Subcutaneous adipose tissue (tissue), 4 donors: ENCODE results near the gene SFTA2. TPM values are rescaled to one million over a fixed set of nuclear protein-coding genes. Genes with fewer than 3 reads are reported as not detected.

ENCODE experiments used
- total RNA-seq, 4 donors: library from RNA; depleted of rRNA; stranded (reverse); fragments of >200 nt; gene quantifications; one replicate each; pipeline ENCODE4 v1.1.0, GENCODE V29; 2016
- TF ChIP-seq, protein P1 (sequence below): fragments of 450-650 bp; IDR thresholded peaks from one replicate; pipeline ENCODE4 v1.5.1; 2016; ENCODE audit warnings: low read depth, mild to moderate bottlenecking, control low read depth, antibody characterized with exemption, moderate library complexity

Gene SFTA2
- total RNA-seq, 4 donors from 2014 or later, result not detected

DNA sequence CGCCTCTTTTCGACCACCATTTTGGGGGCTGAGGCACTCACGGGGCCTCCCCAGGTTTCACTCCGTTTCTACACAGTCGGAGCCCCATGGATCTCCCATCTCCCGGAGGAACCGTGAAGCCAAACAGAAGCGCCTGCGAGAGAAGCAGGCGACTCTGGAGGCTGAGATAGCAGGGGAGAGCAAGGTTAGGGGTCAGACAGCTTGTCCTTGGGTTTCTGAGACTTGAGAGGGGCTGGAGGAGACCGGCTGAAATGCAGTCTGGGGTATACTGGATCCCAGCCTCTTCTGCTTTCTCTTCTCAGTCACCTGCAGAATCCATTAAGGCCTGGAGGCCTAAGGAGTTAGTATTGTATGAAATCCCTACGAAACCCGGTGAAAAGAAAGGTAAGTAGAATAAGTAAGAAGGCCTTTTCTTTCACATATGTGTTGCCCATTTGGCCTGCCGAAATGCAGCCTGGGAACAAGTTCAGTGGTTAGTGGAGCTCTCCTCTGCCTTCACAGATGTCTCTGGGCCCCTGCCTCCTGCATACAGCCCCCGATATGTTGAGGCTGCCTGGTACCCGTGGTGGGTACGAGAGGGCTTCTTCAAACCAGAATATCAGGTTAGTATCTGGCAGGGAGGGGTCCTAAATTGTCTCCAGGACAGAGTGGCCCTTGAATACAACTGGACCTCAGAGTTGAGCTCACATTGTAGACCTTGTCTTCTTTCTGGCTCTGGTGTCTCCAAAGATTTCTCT, 16.9 kb downstream of the SFTA2 start:
- TF ChIP-seq, protein P1, sequence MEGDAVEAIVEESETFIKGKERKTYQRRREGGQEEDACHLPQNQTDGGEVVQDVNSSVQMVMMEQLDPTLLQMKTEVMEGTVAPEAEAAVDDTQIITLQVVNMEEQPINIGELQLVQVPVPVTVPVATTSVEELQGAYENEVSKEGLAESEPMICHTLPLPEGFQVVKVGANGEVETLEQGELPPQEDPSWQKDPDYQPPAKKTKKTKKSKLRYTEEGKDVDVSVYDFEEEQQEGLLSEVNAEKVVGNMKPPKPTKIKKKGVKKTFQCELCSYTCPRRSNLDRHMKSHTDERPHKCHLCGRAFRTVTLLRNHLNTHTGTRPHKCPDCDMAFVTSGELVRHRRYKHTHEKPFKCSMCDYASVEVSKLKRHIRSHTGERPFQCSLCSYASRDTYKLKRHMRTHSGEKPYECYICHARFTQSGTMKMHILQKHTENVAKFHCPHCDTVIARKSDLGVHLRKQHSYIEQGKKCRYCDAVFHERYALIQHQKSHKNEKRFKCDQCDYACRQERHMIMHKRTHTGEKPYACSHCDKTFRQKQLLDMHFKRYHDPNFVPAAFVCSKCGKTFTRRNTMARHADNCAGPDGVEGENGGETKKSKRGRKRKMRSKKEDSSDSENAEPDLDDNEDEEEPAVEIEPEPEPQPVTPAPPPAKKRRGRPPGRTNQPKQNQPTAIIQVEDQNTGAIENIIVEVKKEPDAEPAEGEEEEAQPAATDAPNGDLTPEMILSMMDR, result no peak

- TF ChIP-seq, protein P1, result no peak
Measured at GRCh38 chr6:30914076-30914853, 17.7 kb downstream of the SFTA2 start, which contains the start of gene VARS2. VARS2 (plus strand) TSS chr6:30914238; CDS start chr6:30914837, 599 bp downstream.

GRCh38 chr6:30913721-30914075, 18.3 kb downstream of the SFTA2 start:
- TF ChIP-seq, protein P1, result no peak

- TF ChIP-seq, protein P1, result no peak
Measured at GRCh38 chr6:30912746-30913520, 19.0 kb downstream of the SFTA2 start.

DNA sequence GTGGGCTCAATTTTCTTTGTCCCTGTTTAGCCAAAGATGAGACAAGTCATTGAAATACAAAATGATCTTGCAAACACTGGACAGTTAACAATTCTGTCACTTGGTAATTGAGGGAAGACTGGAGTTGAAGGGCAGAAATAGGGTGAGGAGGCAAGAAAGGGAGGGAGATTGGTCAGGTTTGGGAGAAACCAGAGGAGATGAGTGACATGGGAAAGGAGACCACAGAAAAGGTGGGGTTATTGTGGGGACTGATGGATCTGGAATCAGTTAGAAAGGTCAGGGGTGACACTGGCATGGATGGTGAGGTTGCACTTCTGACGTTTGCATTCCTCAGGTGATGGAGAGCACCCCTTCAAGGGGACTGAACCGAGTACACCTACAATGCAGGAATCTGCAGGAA, 23.3 kb downstream of the SFTA2 start:
- TF ChIP-seq, protein P1, result no peak

DNA sequence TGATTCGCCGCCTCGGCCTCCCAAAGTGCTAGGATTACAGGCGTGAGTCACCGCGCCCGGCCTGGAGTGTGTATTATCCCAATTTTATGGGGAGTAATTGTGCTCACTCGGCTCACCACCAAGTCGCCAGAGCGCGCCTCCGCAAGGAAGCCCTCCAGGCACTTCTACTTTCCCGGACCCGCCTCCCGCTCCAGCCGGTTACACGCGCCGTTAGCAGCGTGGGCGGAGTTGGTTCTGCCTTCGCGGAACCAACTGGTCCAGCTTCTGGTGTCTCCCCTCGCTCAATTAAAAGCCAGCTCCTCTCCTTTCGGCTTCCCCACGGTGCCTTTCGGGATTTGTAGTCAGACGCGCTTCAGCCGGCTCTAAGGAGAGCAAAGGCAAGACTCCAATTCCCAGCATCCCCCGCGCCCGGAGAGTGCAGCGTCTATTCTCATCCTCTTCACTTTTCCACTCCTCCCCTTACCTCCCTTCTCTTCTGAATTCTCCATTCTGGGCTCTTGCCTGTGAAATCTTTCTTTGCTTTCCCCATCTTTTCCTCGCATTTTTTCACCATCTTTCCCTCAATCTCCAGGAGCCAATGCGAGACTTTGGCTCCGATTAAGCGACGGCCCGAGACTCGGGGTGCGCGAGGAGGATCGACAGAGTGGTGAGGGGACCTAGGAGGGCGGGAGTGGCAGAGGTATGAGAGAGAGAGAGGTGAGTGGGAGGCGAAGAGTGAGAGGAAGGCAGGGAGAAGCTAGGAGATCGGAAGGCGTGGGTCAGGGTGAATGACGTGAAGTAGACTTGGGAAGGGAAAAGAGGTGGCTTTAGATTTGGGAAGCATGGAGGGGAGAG, 24.0 kb downstream of the SFTA2 start, which contains the start of gene GTF2H4:
Gene GTF2H4 (plus strand): TSS at position 450 of the 834 bp plus-strand sequence.
- TF ChIP-seq, protein P1, result no peak
